Fibroblast of peridontal ligament (primary cell): ENCODE results near the gene NEK6.

Experiments used
- DNase-seq: peaks from one replicate; pipeline ENCODE4 v3.0.0-alpha.2; 2010; ENCODE audit errors: extremely low read depth

NEK6 gene

GRCh38 chr9:124399968-124400940, 142.5 kb downstream of the NEK6 start:
- no peak for DNase-seq
